H9 (cell line): ENCODE data around the gene EPS8. TPM values are rescaled to one million over a fixed set of nuclear protein-coding genes. Genes with fewer than 3 reads are reported as not detected.

Experiments used
- DNase-seq: peaks from one replicate; pipeline ENCODE4 v3.0.0-alpha.2; 2017
- H2AFZ ChIP-seq: one replicate; pipeline ENCODE4 v1.6.1; 2013; ENCODE audit warnings: mild to moderate bottlenecking, low read length, control low read depth, moderate library complexity
- H2AK5ac ChIP-seq: 2 replicates; pipeline ENCODE4 v1.6.1; 2013; ENCODE audit warnings: low read length, control low read depth, mixed read lengths; ENCODE audit not compliant: insufficient read length
- H2BK120ac ChIP-seq: one replicate; pipeline ENCODE4 v1.6.1; 2013; ENCODE audit warnings: low read depth, mild to moderate bottlenecking, low read length, control low read depth, inconsistent platforms; ENCODE audit not compliant: poor library complexity, severe bottlenecking
- H2BK12ac ChIP-seq: 2 replicates; pipeline ENCODE4 v1.6.1; 2013; ENCODE audit warnings: low read length, control low read depth, mixed read lengths, low read depth; ENCODE audit not compliant: insufficient read length
- H2BK15ac ChIP-seq: 2 replicates; pipeline ENCODE4 v1.6.1; 2013; ENCODE audit warnings: low read depth, low read length, control low read depth
- H2BK20ac ChIP-seq: one replicate; pipeline ENCODE4 v1.6.1; 2013; ENCODE audit warnings: low read depth, mild to moderate bottlenecking, low read length, control low read depth, inconsistent platforms; ENCODE audit not compliant: poor library complexity, severe bottlenecking
- H2BK5ac ChIP-seq: 2 replicates; pipeline ENCODE4 v1.6.1; 2013; ENCODE audit warnings: low read length, control low read depth, mixed read lengths; ENCODE audit not compliant: insufficient read length
- H3K14ac ChIP-seq: 2 replicates; pipeline ENCODE4 v1.6.1; 2013; ENCODE audit warnings: low read length, control low read depth; ENCODE audit not compliant: insufficient read depth
- H3K18ac ChIP-seq: 2 replicates; pipeline ENCODE4 v1.6.1; 2013; ENCODE audit warnings: low read depth, mild to moderate bottlenecking, mixed read lengths, low read length, control low read depth; ENCODE audit not compliant: insufficient read length
- H3K23ac ChIP-seq: 2 replicates; pipeline ENCODE4 v1.6.1; 2013; ENCODE audit warnings: low read length, control low read depth, mixed read lengths, low read depth; ENCODE audit not compliant: insufficient read length
- H3K23me2 ChIP-seq: 2 replicates; pipeline ENCODE4 v1.6.1; 2013; ENCODE audit warnings: low read depth, mild to moderate bottlenecking, mixed read lengths, low read length, control low read depth; ENCODE audit not compliant: insufficient read length, poor library complexity, severe bottlenecking
- H3K27ac ChIP-seq: 2 replicates; pipeline ENCODE4 v1.5.1; 2013; ENCODE audit warnings: low read length, control low read depth, mixed read lengths, low read depth; ENCODE audit not compliant: insufficient read length
- H3K27me3 ChIP-seq: 2 replicates; pipeline ENCODE4 v1.6.1; 2013; ENCODE audit warnings: low read length, control low read depth, inconsistent platforms; ENCODE audit not compliant: insufficient read depth
- H3K4ac ChIP-seq: 2 replicates; pipeline ENCODE4 v1.6.1; 2013; ENCODE audit warnings: low read depth, mild to moderate bottlenecking, control low read depth, inconsistent platforms, low read length, moderate library complexity
- H3K4me1 ChIP-seq: 2 replicates; pipeline ENCODE4 v1.6.1; 2013; ENCODE audit warnings: low read length, control low read depth, inconsistent platforms; ENCODE audit not compliant: insufficient read depth
- H3K4me2 ChIP-seq: 2 replicates; pipeline ENCODE4 v1.6.1; 2013; ENCODE audit warnings: low read length, control low read depth, mixed read lengths; ENCODE audit not compliant: insufficient read length, insufficient read depth
- H3K56ac ChIP-seq: 2 replicates; pipeline ENCODE4 v1.6.1; 2013; ENCODE audit warnings: low read depth, mild to moderate bottlenecking, mixed read lengths, low read length, control low read depth; ENCODE audit not compliant: insufficient read length
- H3K79me1 ChIP-seq: 2 replicates; pipeline ENCODE4 v1.6.1; 2013; ENCODE audit warnings: low read depth, mild to moderate bottlenecking, moderate library complexity, low read length, control low read depth, inconsistent platforms; ENCODE audit not compliant: insufficient read depth, poor library complexity, severe bottlenecking
- H3K79me2 ChIP-seq: 2 replicates; pipeline ENCODE4 v1.6.1; 2013; ENCODE audit warnings: low read length, control low read depth, inconsistent platforms; ENCODE audit not compliant: insufficient read depth
- H3K9ac ChIP-seq: 2 replicates; pipeline ENCODE4 v1.6.1; 2013; ENCODE audit warnings: low read length, control low read depth, mixed read lengths; ENCODE audit not compliant: insufficient read length; ENCODE audit errors: extremely low read depth
- H3K9me3 ChIP-seq: one replicate; pipeline ENCODE4 v1.6.1; 2013; ENCODE audit warnings: low read depth, low read length, inconsistent platforms; ENCODE audit not compliant: control insufficient read depth
- H3T11ph ChIP-seq: one replicate; pipeline ENCODE4 v1.6.1; 2013; ENCODE audit warnings: mild to moderate bottlenecking, low read length, control low read depth, inconsistent platforms
- H4K20me1 ChIP-seq: one replicate; pipeline ENCODE4 v1.6.1; 2013; ENCODE audit not compliant: control insufficient read depth, insufficient read length, insufficient read depth
- H4K5ac ChIP-seq: 2 replicates; pipeline ENCODE4 v1.6.1; 2013; ENCODE audit warnings: low read depth, mild to moderate bottlenecking, mixed read lengths, low read length, control low read depth; ENCODE audit not compliant: insufficient read length
- H4K8ac ChIP-seq: replicated peaks from 2 replicates; pipeline ENCODE4 v1.6.1; 2013; ENCODE audit warnings: low read length, control low read depth, mixed read lengths, low read depth; ENCODE audit not compliant: insufficient read length
- H4K91ac ChIP-seq: 2 replicates; pipeline ENCODE4 v1.6.1; 2013; ENCODE audit warnings: low read depth, mild to moderate bottlenecking, moderate library complexity, mixed read lengths, low read length, control low read depth; ENCODE audit not compliant: insufficient read length
- H3K27ac Mint-ChIP-seq, 3 experiments: 2 replicates in 2 of 3; 3 replicates in 1 of 3; pipeline ENCODE4 v1.8.0; 2020 to 2021; ENCODE audit warnings: mixed read lengths in 3 of 3, mild to moderate bottlenecking in 1 of 3, moderate library complexity in 1 of 3
- H3K27me3 Mint-ChIP-seq: 2 replicates; pipeline ENCODE4 v1.8.0; 2021; ENCODE audit warnings: low read depth, mild to moderate bottlenecking, moderate library complexity, mixed read lengths
- H3K36me3 Mint-ChIP-seq, 3 experiments: 2 replicates in 2 of 3; 3 replicates in 1 of 3; pipeline ENCODE4 v1.8.0; 2020 to 2021; ENCODE audit warnings: low read depth in 3 of 3, mixed read lengths in 3 of 3; ENCODE audit not compliant: insufficient read depth in 1 of 3
- H3K4me1 Mint-ChIP-seq, 2 experiments: 2 replicates each; pipeline ENCODE4 v1.8.0; 2020; ENCODE audit warnings: mixed read lengths in 2 of 2
- H3K4me3 Mint-ChIP-seq, 2 experiments: 2 replicates in 1 of 2; 3 replicates in 1 of 2; pipeline ENCODE4 v1.8.0; 2020 to 2021; ENCODE audit warnings: mild to moderate bottlenecking in 2 of 2, mixed read lengths in 2 of 2, moderate library complexity in 1 of 2
- H3K9me3 Mint-ChIP-seq, 2 experiments: 2 replicates in 1 of 2; 3 replicates in 1 of 2; pipeline ENCODE4 v1.8.0; 2020; ENCODE audit warnings: mild to moderate bottlenecking in 2 of 2, mixed read lengths in 2 of 2, moderate library complexity in 1 of 2
- CTCF ChIP-seq: fragments of 200-600 bp; sonication (generic); conservative IDR thresholded peaks from 3 replicates; pipeline ENCODE4 v1.8.0; 2021; ENCODE audit warnings: antibody characterized with exemption, mild to moderate bottlenecking
- WGBS: extraction: QIAGEN DNeasy Blood & Tissue Kit; methylation state at CpG from one replicate; pipeline ENCODE4 v1.1.7; 2013; ENCODE audit warnings: missing lambda C conversion rate, low lambda C conversion rate, mixed read lengths; ENCODE audit not compliant: insufficient read length; ENCODE audit errors: extremely low coverage; 5-methylcytosine and 5-hydroxymethylcytosine counted together
- total RNA-seq: library from RNA; stranded (reverse); gene quantifications from 2 replicates; pipeline ENCODE4 v1.2.1, GENCODE V29; 2021

The EPS8 gene
- total RNA-seq, 1 experiment from 2014 or later, result 2.2 TPM

GRCh38 chr12:15701631-15702156 is 87.5 kb downstream of the EPS8 start:
- H3K27me3 Mint-ChIP-seq, result no peaks in the 10 kb centered on the region
- Histone ChIP-seq H3T11ph (no peak overlapping the region), H3K4me1 (no peaks in the 10 kb centered on the region), H2BK20ac (no peak overlapping the region), H3K9ac (no peak overlapping the region), H3K23ac (no peak overlapping the region), H3K27ac (no peak overlapping the region), H3K23me2 (no peaks in the 10 kb centered on the region), H3K79me1 (no peaks in the 10 kb centered on the region), H3K27me3 (no peaks in the 10 kb centered on the region), H4K91ac (no peak overlapping the region), H3K4ac (no peak overlapping the region), H2BK15ac (no peak overlapping the region), H3K56ac (no peak overlapping the region), H3K18ac (no peak overlapping the region), H2BK12ac (no peak overlapping the region), H3K14ac (no peak overlapping the region), H4K5ac (no peak overlapping the region), H2AFZ (no peak overlapping the region), H4K8ac (no peak overlapping the region), H2BK120ac (no peak overlapping the region), H3K79me2 (no peaks in the 10 kb centered on the region), H3K4me2 (no peak overlapping the region), H4K20me1 (no peaks in the 10 kb centered on the region), H2AK5ac (no peak overlapping the region), H3K9me3 (no peaks in the 10 kb centered on the region), H2BK5ac (no peak overlapping the region)
- H3K36me3 Mint-ChIP-seq, result no peaks in the 10 kb centered on the region
- WGBS, result no CpG with 5 or more reads among the region's 3 CpGs
- H3K9me3 Mint-ChIP-seq, result no peaks in the 10 kb centered on the region
- no peak overlapping the region for H3K4me3 Mint-ChIP-seq
- no peak for DNase-seq
- TF ChIP-seq CTCF, result no peak
- H3K27ac Mint-ChIP-seq, result no peak overlapping the region
- peaks cover 6 to 13% of the 10 kb centered on the region in 2 experiments for H3K4me1 Mint-ChIP-seq
